HG02981 (cell line): ENCODE measurements around the gene HIGD2A.

ENCODE experiments used
- ATAC-seq: cut with Tn5 transposase; IDR thresholded peaks from one replicate; pipeline ENCODE4 v1.9.1; 2021; ENCODE audit warnings: mild to moderate bottlenecking, moderate library complexity; ENCODE audit not compliant: unreplicated experiment

Gene HIGD2A

GRCh38 chr5:176415240-176415951, 26.8 kb downstream of the HIGD2A start:
- no peak for ATAC-seq

GRCh38 chr5:176415952-176416924, 27.7 kb downstream of the HIGD2A start, which contains the start of gene CLTB:
CLTB (minus strand) TSS chr5:176416539; CDS start chr5:176416363, 176 bp downstream.
- peak; percentile 96 for ATAC-seq

- ATAC-seq = no peak
Observed at GRCh38 chr5:176416965-176417364, 28.4 kb downstream of the HIGD2A start.

- no peak for ATAC-seq
Observed at GRCh38 chr5:176418251-176418650, 29.7 kb downstream of the HIGD2A start.

GRCh38 chr5:176420086-176420485, 31.5 kb downstream of the HIGD2A start:
- no peak for ATAC-seq

GRCh38 chr5:176420972-176421544, 32.5 kb downstream of the HIGD2A start:
- no peak for ATAC-seq

- ATAC-seq = no peak
Observed at GRCh38 chr5:176424181-176424580, 35.6 kb downstream of the HIGD2A start.

GRCh38 chr5:176425138-176425537, 36.6 kb downstream of the HIGD2A start:
- no peak for ATAC-seq

- no peak for ATAC-seq
Observed at GRCh38 chr5:176425791-176426190, 37.2 kb downstream of the HIGD2A start.

GRCh38 chr5:176426876-176427275, 38.3 kb downstream of the HIGD2A start:
- no peak for ATAC-seq

- ATAC-seq = no peak
Observed at GRCh38 chr5:176427971-176428370, 39.4 kb downstream of the HIGD2A start.

GRCh38 chr5:176429972-176430371, 41.4 kb downstream of the HIGD2A start:
- no peak for ATAC-seq

- no peak for ATAC-seq
Observed at GRCh38 chr5:176432707-176433106, 44.2 kb downstream of the HIGD2A start.

GRCh38 chr5:176436656-176437055, 48.1 kb downstream of the HIGD2A start:
- ATAC-seq = no peak

GRCh38 chr5:176438959-176439757, 50.6 kb downstream of the HIGD2A start:
- ATAC-seq = no peak
